Panc1 (cell line): ENCODE results near the gene NSD2. TPM values are rescaled to one million over a fixed set of nuclear protein-coding genes. Genes with fewer than 3 reads are reported as not detected.

Experiments used
- ATAC-seq: fragments of 200-7000 bp; cut with Tn5 transposase; 2 replicates; pipeline ENCODE4 v1.9.1; 2020; ENCODE audit warnings: mild to moderate bottlenecking, moderate library complexity
- BruUV-seq: library from RNA; stranded (reverse); fragments of 400-500 nt; replicated peaks from 2 replicates; lab custom pipeline; 2021; lab: Mats Ljungman, UMichigan
- CTCF ChIA-PET: fragments of 300-600 bp; sonication (Branson Sonifier 250); formaldehyde crosslinking; loops from one replicate; lab custom pipeline; 2022; ENCODE audit warnings: antibody characterized with exemption; lab: Charles Lee
- POLR2A ChIA-PET: fragments of 300-600 bp; sonication (Branson Sonifier 250); formaldehyde crosslinking; loops from one replicate; lab custom pipeline; 2022; ENCODE audit warnings: antibody characterized with exemption; lab: Charles Lee
- DNase-seq: peaks from one replicate; pipeline ENCODE4 v3.0.0-alpha.2; 2010; ENCODE audit warnings: low read depth, low spot score
- H3K27ac ChIP-seq: 2 replicates; pipeline ENCODE4 v1.5.1; 2011; ENCODE audit warnings: mild to moderate bottlenecking, low read length, inconsistent platforms
- H3K27me3 ChIP-seq: fragments of 200-500 bp; sonication (Bioruptor generic); 2 replicates; pipeline ENCODE4 v1.6.0; 2014; ENCODE audit warnings: low read length, inconsistent platforms; ENCODE audit not compliant: control insufficient read depth, insufficient read depth
- H3K36me3 ChIP-seq: fragments of 200-500 bp; sonication (Bioruptor generic); 2 replicates; pipeline ENCODE4 v1.5.1; 2014; ENCODE audit warnings: inconsistent platforms, mild to moderate bottlenecking, low read length, moderate library complexity; ENCODE audit not compliant: control insufficient read depth, insufficient read depth
- H3K4me1 ChIP-seq: 2 replicates; pipeline ENCODE4 v1.5.1; 2011; ENCODE audit warnings: inconsistent platforms, mild to moderate bottlenecking, low read length, moderate library complexity; ENCODE audit not compliant: control insufficient read depth, insufficient read depth
- H3K4me3 ChIP-seq, 2 experiments: 2 replicates each; pipeline ENCODE4 v1.5.1; 2011 to 2012; ENCODE audit warnings: low read depth in 2 of 2, low read length in 2 of 2, mild to moderate bottlenecking in 2 of 2, inconsistent platforms in 1 of 2, moderate library complexity in 1 of 2
- H3K9me3 ChIP-seq: fragments of 200-500 bp; sonication (Bioruptor generic); 2 replicates; pipeline ENCODE4 v1.5.1; 2014; ENCODE audit warnings: low read depth, mild to moderate bottlenecking, inconsistent platforms, low read length, moderate library complexity; ENCODE audit not compliant: control insufficient read depth, insufficient read depth
- CTCF ChIP-seq: fragments of 450-650 bp; IDR thresholded peaks from 2 replicates; pipeline ENCODE4 v1.5.1; 2017; ENCODE audit warnings: mild to moderate bottlenecking
- POLR2AphosphoS5 ChIP-seq: IDR thresholded peaks from 2 replicates; pipeline ENCODE4 v1.6.1; 2012; ENCODE audit warnings: mild to moderate bottlenecking, low read depth, low read length, moderate library complexity
- REST ChIP-seq, 2 experiments: IDR thresholded peaks; 2 replicates each; pipeline ENCODE4 v1.6.1; 2011 to 2012; ENCODE audit warnings: low read depth in 2 of 2, control low read depth in 1 of 2, low read length in 1 of 2, mild to moderate bottlenecking in 1 of 2, moderate library complexity in 1 of 2; ENCODE audit not compliant: insufficient read depth in 1 of 2
- SIN3A ChIP-seq: IDR thresholded peaks from 2 replicates; pipeline ENCODE4 v1.6.1; 2012; ENCODE audit warnings: low read depth, mild to moderate bottlenecking, low read length, moderate library complexity, borderline replicate concordance; ENCODE audit not compliant: insufficient read depth
- TCF7L2 ChIP-seq: IDR thresholded peaks from 2 replicates; pipeline ENCODE4 v1.6.1; 2011; ENCODE audit warnings: mild to moderate bottlenecking, low read depth, low read length, inconsistent platforms
- in situ Hi-C: cut with HindIII; loops from 2 replicates; pipeline ENCODE4 v1.10.0; 2016; ENCODE audit warnings: low sequenced_read_pairs, low pct_unique_long_range_greater_than_20kb
- intact Hi-C: fragments of 100-400 bp; cut with micrococcal nuclease; formaldehyde crosslinking; loops from one replicate; pipeline ENCODE4 v1.10.0; 2022; ENCODE audit not compliant: unreplicated experiment
- total RNA-seq: library from RNA; stranded (reverse); gene quantifications from one replicate; pipeline ENCODE4 v1.2.1, GENCODE V29; 2021; ENCODE audit not compliant: unreplicated experiment

The NSD2 gene
- total RNA-seq, 1 experiment from 2014 or later, result 116 TPM

GRCh38 chr4:1856071-1856942 lies 14.9 kb upstream of the NSD2 start, which contains the start of gene LETM1:
TSS of gene LETM1 (minus strand) at chr4:1856156. CDS start at chr4:1855950, 206 bp downstream.
- intact Hi-C loops (no loop called here), in situ Hi-C loops (no loop called here)
- peak within 1 kb of the TSS; percentile 75 to 78 for H3K4me3 ChIP-seq
- ChIA-PET CTCF (no interaction called here), POLR2A (interaction anchor here (0.6 kb wide), 1 partner anchor 19 kb away, joined by 9 read pairs; no protein-coding TSS in a partner anchor)
- peaks cover 5% of the 10 kb centered on the region for H3K36me3 ChIP-seq
- TF ChIP-seq POLR2AphosphoS5 (peak; percentile 71), TCF7L2 (no peak; the same call in 1 of the 2 replicates), CTCF (no peak), REST (IDR thresholded peaks at IDR 0.05; ENCODE audit: insufficient read depth in 1 of 2, low read depth in 2 of 2, low read length in 1 of 2) (0 out of 4 replicates have a peak, but pooled peaks of 1 of the 2 experiments have one; percentile 16), SIN3A (peak; percentile 28; the same call in 1 of the 2 replicates)
- peaks cover 15% of the 10 kb centered on the region for H3K4me1 ChIP-seq
- DNase-seq, result no peak
- BruUV-seq, result no TSS peak
- H3K9me3 ChIP-seq, result no peaks in the 10 kb centered on the region
- H3K27ac ChIP-seq, result peak within 1 kb of the TSS; percentile 83
- ATAC-seq, result peak; percentile 96
- no peaks in the 10 kb centered on the region for H3K27me3 ChIP-seq

- no TSS peak for BruUV-seq
Observed at GRCh38 chr4:1856943-1857699, 14.1 kb upstream of the NSD2 start.

More at GRCh38 chr4:1856943-1857699, 14.1 kb upstream of the NSD2 start:
- ATAC-seq, result no peak
- Histone ChIP-seq H3K9me3 (no peaks in the 10 kb centered on the region), H3K27ac (peak overlapping the region; percentile 73), H3K27me3 (no peaks in the 10 kb centered on the region), H3K4me1 (peaks cover 10% of the 10 kb centered on the region), H3K36me3 (peaks cover 5% of the 10 kb centered on the region; the same call in 1 of the 2 replicates), H3K4me3 (peak overlapping the region; percentile 69 to 75)
- in situ Hi-C loops, result no loop called here
- POLR2A ChIA-PET, result no interaction called here
- intact Hi-C loops, result no loop called here
- DNase-seq, result no peak
- no peak for TF ChIP-seq POLR2AphosphoS5
- no peak for TF ChIP-seq SIN3A
- no peak for TF ChIP-seq REST (IDR thresholded peaks at IDR 0.05; ENCODE audit: insufficient read depth in 1 of 2, low read depth in 2 of 2, low read length in 1 of 2)
- no peak for TF ChIP-seq CTCF
- TF ChIP-seq TCF7L2, result no peak
- CTCF ChIA-PET, result no interaction called here
